T-helper 1 cell treated with Interleukin-12 subunit alpha and Interleukin-12 subunit beta and Interleukin-4 antibody, amounts not matched to agents 30 ng/mL and 1 ng/mL, for 36 hours (primary cell): ENCODE measurements around the gene ASAP3. TPM values are rescaled to one million over a fixed set of nuclear protein-coding genes. Genes with fewer than 3 reads are reported as not detected.

Experiments
- intact Hi-C: fragments of 100-400 bp; cut with micrococcal nuclease; formaldehyde crosslinking; loops from one replicate; pipeline ENCODE4 v1.15.1; 2024
- total RNA-seq: library from RNA; stranded (reverse); gene quantifications from 2 replicates; pipeline ENCODE4 v1.2.3, GENCODE V29; 2022

Gene ASAP3
- total RNA-seq, 1 donor from 2014 or later, result 0.22 TPM

DNA sequence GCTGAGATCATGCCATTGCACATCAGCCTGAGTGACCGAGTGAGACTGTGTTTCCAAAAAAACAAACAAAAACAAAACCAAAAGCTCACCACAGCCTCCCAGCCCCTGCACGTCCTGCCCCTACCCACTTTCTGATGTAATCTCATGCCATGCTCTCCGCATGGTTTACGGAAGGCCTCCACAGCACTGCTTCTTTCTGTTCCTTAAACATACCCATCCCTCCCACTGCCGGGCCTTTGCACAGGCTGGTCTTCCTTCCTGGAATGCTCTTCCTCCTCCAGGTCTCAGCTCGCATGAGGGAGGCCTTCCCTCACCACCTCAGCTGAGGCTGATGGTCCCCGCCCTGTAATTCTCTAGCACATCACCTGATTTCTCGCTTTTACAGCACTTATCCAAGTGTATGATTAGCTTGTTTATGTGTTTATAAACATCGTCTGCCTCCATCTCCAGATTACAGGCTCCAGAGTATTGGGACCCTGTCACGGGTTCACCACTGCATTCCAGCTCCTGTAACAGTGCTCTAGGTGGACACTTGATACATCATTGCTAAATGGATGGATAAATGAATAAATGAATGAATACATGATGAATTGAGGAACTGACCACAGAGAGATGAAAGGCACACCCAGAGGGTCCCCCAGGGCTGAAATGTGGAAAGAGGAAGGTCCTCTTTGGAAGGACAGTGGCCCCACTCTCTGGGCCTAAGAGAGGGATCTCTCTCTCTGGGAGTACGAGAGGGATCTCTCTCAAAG, 81.5 kb downstream of the ASAP3 start:
- intact Hi-C loops, result loop anchor here (5.0 kb wide), 3 partner anchors 85 to 300 kb away; no protein-coding TSS in a partner anchor

DNA sequence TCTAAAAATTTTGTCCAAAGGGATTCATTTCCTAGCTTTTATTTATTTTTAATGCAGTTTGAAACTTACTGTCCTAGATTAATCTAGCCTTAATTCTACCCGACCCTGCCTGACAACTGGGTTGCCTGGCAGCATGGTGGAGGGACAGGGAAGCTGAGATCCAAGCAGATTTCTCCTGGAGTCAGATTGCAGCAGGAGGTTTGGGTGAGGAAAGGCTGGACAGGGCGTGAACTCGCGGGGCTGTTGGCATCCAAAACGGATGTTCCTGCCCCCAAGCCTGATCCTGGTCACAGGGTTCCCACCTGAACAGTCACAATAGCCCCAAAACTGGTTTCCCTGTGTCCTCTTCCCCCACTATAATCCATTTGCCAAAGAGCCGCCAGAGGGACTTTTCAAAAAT, 82.7 kb downstream of the ASAP3 start:
- intact Hi-C loops, result loop anchor here (5.0 kb wide), 3 partner anchors 84 to 299 kb away; no protein-coding TSS in a partner anchor

DNA sequence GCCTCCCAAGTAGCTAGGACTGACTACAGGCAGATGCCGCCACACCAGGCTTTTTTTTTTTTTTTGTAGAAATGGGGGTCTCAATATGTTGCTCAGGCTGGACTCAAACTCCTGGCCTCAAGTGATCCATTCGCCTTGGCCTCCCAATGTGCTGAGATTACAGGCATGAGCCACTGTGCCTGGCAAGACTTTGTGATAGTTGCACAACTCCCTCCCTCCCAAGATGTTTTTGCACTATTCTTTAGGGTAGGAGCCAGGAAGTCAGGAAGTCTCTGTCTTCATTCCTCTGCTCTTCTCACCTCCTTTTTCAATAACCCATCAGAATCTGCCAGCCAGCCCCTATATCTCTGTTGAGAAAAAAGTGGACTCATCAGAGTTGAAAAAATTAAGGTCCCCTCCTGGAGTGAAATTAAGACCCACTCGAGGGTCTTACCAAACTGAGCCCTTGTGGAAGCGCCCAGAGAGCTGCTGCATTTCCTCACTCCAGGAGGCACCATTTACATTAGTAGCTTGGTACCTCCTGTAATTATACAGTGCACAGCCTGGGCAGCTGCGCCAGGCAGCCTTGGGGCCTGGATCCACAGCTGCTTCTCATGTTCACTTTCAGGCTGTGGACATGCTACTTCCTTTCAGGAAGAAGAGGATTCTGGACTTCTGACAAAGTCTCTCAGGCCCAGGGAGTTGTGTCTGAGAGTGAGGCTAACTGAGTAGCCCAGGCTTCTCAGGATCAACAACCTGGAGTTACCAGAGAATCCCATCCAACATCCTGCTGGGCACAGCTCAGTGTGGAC, 83.5 kb downstream of the ASAP3 start:
- intact Hi-C loops, result loop anchor here (5.0 kb wide), 3 partner anchors 83 to 298 kb away; no protein-coding TSS in a partner anchor

DNA sequence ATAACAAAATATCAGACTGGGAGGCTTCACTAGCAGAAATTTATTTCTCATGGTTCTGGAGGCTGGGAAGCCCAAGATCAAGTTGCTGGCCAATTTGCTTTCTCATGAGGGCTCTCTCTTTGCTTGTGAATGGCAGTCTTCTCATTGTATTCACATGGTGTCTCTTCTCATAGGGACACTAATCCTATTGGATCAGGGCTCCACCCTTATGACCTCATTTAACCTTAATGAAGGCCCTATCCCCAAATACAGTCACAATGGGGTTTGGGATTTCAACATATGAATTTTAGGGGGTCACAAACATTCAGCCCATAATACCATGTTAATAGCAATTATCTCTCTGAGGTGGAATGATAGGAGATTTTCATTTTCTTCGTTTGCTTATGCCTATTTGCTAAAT, 84.8 kb downstream of the ASAP3 start:
- intact Hi-C loops, result no loop called here

DNA sequence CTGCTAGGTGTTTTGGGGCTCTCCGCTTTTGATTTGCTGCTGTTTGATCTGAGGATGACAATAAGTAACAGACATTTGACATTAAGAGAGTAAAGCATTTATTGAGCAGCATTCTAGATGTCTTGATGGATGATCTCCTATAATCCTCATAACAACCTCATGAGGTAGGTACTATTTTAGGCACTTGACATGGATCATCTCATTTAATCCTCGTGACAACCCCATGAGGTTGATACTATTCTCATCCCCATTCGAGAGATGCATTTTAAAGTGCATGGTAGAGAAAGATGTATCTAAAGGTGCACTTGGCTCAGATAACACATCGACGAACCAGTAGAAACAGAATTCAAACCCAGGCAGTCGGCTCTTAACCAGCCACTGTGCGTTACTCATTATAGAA, 86.1 kb downstream of the ASAP3 start:
- intact Hi-C loops, result no loop called here

DNA sequence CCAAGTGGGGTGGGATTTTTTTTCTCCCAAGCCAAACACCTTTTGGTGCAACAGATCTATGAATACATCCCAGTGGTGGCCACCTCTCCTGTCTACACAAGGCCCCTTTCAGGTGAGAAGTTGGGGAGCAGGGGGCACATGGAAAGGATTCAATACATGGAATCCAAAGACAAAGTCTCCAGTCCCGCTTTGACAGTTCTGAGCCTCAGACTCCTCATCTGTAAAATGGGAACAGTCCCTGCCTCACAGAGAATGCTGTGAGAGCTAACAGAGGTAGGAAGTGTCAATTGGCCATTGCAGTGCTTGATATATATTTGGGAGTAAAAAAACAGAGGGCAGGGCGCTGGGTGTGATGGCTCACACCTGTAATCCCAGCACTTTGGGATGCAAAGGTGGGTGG, 87.6 kb downstream of the ASAP3 start:
- intact Hi-C loops, result no loop called here

DNA sequence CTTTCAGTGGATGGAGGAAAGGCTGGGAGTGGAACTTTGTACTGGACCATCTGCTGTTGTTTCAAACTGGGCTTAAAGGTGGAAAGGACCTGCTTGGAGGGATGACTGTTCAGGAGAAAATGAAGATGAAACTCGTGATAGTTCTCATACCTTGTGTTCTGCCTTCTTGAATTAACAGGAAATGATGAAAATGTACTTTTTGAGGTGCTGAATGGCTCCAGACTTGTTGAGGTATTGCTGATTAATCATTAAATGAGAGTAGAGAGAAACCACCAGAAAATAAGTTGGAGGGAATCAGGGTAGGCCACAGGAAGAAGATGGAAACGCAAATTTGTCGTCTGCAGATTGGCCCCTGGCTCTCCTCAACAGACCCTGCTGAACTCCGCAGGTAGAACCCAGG, 88.1 kb downstream of the ASAP3 start:
- intact Hi-C loops, result no loop called here

DNA sequence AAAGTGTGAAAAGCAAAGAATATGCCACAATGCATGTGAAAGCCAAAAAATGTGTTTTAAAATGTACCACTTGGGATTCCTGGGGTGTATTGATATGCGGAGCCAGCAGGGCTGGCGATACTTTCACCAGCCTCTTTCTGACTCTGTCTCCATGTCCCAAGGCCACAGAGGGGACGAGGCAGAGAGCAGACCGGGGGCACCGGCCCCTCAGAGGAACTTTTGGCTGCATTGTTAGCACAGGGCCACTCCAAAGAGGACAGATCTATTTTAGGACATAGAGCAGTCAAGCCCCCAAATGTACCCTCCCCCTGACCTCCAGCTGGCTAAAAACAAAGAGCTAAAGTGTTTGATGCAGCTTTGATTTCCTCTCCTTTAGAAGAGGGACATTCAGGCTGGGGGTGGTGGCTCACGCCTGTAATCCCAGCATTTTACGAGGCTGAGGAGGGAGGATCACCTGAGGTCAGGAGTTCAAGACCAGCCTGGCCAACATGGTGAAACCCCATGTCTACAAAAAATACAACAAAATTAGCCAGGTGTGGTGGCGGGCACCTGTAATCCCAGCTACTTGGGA, 88.7 kb downstream of the ASAP3 start:
- intact Hi-C loops, result no loop called here

DNA sequence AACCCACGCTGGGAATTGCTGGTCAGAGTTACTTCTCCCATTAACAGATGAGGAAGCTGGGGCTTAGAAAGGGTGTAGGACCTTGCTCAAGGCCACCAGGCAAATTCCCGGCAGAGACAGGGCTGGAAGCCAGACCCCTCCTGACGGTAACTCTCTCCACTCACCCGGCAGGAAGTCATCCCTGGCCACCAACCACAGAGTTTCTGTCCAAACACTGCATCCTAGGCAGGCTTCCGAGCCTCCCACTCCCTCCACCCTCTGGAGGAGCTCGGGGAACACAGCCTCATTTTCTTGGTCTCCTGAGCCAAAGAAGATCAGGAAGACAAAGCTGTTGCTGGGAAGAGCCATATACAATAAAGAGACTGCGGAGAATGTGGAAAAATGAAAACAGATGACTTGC, 89.3 kb downstream of the ASAP3 start:
- intact Hi-C loops, result no loop called here

DNA sequence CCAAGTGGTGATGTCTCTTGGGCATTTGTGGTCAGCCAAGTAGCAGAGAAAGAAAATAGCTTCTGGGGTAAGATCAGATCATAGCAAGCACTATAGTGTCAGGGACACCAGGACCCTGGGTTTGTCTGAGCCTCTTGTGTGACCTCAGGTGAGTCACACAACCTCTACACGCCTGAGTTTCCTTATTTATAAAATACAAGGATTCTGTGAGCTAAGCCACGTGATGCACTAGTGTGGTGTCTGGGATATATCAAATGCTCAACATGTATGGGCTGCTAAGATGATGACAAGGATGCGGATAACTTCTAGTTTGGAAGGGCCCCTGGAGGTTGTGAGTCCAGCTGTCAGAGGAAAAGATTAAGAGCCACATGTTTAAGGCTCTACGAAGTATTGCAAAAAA, 89.8 kb downstream of the ASAP3 start:
- intact Hi-C loops, result no loop called here

DNA sequence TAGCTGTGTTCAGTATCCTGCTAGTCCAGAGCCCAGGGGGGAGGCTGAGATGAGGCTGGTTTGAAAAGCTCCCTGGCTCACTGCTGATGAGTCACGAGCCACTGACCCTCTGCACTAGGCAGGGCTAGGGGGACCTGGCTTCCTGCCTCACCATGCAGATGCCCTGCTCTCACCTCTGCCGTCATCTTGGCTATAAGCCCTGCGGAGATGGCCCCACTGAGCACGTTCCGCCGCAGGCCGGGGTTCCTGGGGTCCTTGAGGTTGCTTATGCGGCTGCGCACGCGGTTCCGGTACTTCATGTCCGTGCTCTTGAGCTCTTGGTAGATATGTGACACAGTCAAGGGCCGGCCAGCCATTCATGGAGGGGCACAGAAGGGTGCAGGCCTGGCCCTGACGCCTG, 90.3 kb downstream of the ASAP3 start:
- intact Hi-C loops, result no loop called here

DNA sequence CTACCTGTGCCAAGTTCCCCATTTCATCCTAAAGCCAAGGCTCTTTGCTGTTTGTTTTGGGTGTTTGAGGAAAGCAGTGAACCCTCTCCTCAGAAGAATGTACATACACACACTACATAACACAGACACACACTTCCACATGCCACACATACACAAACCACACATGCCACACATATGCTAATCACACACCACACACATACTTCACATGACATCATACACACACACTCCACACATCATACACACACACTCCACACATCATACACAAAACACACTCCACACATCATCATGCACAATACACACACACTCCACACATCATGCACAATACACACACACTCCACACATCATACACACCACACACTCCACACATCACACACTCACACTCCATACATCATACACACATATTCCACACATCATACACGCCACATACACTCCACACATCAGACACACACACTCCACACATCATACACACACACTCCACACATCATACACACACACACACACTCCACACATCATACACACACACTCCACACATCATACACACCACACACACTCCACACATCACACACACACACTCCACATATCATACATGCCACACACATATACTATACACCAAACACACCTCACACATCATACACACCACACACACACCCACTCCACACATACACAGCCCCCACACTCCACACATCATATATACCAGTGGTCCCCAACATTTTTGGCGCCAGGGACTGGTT, 91.7 kb downstream of the ASAP3 start:
- intact Hi-C loops, result no loop called here

DNA sequence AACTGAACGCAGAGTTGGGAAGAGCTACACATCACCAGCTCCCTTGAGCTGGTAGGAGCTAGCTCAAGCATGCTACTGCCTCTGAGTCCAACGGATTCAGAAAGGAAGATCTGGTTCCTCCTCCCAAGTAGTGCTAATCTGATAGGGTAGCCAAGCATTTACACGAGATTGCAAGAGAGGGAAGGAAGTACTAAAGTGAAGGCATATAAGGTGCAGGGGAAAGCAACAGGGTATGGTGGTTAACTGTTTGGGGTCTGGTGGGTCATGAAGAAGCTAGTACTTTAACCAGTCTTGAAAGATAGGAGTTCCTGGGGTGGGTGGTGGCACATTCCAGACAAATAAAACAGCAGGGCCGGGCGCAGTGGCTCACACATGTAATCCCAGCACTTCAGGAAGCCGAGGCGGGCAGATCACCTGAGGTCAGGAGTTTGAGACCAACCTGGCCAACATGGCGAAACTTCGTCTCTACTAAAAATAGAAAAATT, 94.1 kb downstream of the ASAP3 start:
- intact Hi-C loops, result no loop called here

DNA sequence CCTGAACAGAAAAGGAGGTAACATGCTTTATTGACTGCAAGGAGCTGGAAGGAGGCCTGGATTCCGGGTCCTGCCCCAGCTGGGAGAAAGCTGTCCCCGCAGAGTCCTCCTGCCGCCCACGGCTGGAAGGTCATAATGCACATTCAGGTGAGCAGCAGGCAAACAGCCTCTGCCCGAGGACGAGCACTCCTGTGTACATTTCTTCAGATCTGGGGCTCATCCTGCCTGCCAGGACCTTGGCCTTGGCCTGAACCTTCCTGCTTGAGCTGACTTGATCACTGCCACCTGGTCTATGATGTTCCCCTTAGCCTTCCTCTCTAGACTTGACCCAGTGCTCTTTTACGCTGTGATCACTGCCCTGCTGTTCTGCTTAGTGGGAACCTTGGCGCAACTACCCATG, 96.5 kb downstream of the ASAP3 start:
- intact Hi-C loops, result no loop called here

DNA sequence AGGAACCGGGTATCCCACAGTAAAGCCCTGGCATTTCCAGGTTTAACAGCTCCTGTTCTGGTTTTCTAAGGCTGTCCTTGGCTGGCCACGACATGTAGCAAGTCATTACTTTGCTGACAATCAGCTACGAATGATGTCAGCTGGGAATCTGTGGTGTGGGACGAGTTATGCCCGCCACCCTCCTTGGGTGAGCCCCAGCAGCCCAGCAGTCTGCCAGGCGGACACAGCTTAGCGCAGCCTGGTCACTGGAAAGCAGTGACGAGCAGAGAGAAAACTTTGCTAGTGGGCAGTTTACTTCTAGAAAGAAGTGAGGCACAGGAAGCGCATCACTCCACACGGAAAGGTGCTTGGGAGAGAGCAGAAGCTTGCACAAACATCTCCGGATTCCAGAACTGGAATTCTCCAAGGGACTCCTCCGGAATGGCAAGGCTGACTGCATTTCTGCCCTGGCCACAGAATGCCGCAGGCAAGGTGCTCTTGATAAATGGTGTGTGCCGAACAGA, 98.8 kb downstream of the ASAP3 start:
- intact Hi-C loops, result no loop called here

DNA sequence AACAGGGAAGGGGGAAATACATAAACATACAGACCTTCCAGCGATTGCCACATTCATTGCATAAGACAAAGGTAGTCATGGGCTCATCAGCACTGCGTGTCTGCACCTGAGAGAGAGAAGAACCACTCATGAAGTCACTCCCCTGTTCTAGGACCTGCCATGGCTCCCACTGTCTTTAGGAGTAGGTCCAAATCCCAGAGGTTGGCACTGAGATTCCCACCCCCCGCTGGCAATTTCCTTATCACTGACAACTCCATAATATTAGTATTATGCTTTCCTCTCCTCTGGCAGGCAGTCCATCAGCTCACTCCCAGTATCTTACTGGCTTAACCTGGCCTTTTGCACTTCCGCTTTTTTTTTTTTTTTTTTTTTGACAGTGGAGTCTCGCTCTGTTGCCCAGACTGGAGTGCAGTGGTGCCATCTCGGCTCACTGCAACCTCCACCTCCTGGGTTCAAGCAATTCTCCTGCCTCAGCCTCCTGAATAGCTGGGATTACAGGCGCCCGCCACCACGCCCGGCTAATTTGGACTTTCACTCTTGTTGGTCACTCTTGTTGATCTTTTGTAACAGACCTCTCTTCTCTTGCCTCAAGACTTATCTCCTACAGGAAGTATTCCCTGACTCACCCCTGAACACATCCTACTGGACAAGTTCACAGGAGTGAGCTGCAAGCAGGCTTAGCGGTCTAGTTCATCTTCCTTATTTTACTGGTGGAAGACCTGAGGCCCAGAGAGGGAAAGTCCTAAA, 99.5 kb downstream of the ASAP3 start:
- intact Hi-C loops, result no loop called here

DNA sequence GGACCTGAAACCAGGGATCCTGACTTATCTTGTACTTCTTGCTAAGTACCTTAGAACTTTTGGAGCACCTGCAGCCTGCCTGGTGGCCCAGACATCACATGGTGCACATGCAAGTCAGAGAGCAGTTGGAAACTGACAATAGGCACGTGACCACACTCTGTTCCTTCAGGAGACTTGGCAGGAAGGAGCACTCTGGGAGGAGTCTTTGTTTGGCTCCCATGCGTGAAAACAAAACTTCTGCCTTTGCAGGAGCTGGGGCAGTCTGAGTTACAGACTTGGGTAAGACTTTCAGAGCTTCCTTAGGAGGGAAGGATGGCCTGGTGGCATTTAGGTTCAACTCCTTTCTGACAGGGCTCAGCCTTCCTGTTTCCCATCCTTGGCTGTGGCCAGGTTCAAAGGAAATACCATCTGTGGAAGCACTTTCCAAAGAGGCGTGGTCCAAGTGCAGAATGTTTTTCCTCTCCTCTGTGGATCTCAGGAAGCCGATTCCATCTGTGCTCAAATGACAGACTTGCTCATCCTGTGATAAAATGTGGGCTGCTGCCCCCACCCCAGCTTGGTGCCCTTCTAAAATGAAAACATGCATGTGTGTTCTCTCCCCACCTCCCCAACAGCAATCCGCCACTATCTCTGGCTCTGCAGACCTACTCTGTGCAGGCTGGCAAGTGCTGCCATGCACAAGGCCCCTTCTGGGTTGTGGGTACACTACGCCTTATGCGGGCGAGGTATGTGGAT, 100.2 kb downstream of the ASAP3 start:
- intact Hi-C loops, result no loop called here

DNA sequence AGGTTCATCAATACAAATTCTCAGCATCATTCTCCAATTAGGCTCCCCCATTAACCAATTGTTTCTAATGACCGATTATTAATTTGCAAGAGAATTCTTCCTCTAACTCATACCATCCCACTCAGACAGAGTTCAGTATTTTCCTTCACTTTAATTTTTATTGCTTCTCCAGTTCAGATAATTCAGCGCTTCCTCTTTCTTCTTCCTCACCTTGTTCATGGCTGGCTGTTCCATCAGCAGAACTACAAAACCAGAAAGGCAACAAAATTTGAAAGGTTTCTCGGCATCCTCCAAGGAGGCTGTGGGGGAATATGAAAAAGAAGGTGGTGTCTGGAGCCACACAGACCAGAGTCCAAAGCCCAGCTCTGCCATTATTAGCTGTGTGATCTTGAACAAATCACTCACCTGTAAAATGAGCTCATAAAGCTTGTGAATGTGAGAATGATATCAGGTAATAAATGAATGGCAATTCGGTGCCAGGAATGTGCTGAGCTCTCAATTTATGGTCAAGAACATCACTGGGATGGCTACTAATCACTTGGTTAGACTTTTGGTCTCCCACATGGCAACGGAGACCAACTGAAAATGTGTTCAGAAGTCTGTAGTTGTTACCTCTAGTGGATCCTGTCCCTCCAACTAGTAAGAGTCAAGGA, 102.6 kb downstream of the ASAP3 start:
- intact Hi-C loops, result no loop called here

DNA sequence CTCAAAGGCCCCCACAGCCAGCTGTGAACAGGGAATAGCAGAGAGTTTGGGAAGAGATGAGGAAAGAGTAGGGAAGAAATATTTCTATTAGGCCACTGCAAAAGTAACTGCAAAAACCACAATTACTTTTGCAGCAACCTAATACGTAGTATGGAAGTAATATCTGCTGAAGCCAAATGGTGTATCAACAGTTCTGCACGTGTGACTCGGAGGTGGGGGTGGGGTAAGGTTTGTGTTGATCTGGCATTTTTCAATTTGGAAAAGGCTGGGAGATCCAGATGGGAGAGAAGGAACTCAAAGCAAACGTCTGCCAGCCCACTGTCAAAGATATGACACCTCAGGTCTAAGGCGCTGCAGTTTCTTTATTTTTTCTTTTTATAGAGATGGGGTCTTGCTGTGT, 103.3 kb downstream of the ASAP3 start:
- intact Hi-C loops, result no loop called here
